Measurements from ENCODE around the gene PHF23.

Gene PHF23

DNA sequence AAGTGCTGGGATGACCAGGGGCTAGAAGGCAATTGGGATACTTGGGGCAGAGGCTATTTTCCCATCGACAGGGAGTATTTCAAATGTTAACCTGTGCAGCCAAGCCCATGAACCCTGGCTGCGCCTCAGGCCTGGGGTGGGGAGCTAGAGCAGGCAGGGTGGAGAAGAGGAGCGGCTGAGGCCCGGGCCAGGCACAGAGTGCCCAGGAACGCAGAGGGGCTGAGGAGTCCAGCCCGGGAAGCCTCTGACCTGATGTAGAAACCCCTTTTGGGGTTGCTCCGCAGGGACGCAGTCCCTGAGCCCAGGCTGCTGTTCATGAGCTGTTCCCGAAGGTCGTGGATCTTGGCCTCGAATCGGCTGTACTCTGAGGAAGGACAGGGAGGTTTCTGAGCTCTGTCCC is 43.3 kb downstream of the PHF23 start:
- TF ChIP-seq, protein P1, sequence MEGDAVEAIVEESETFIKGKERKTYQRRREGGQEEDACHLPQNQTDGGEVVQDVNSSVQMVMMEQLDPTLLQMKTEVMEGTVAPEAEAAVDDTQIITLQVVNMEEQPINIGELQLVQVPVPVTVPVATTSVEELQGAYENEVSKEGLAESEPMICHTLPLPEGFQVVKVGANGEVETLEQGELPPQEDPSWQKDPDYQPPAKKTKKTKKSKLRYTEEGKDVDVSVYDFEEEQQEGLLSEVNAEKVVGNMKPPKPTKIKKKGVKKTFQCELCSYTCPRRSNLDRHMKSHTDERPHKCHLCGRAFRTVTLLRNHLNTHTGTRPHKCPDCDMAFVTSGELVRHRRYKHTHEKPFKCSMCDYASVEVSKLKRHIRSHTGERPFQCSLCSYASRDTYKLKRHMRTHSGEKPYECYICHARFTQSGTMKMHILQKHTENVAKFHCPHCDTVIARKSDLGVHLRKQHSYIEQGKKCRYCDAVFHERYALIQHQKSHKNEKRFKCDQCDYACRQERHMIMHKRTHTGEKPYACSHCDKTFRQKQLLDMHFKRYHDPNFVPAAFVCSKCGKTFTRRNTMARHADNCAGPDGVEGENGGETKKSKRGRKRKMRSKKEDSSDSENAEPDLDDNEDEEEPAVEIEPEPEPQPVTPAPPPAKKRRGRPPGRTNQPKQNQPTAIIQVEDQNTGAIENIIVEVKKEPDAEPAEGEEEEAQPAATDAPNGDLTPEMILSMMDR (IDR thresholded peaks at IDR 0.05; ENCODE audit: control extremely low read depth, extremely low read depth, low read depth, missing control alignments) = no peak
- POLR2A ChIA-PET = no interaction called here
- CTCF ChIA-PET = interaction anchor here (1.7 to 2.5 kb wide), 2 partner anchors 12 to 19 kb away, joined by 3 to 9 read pairs; no protein-coding TSS in a partner anchor

DNA sequence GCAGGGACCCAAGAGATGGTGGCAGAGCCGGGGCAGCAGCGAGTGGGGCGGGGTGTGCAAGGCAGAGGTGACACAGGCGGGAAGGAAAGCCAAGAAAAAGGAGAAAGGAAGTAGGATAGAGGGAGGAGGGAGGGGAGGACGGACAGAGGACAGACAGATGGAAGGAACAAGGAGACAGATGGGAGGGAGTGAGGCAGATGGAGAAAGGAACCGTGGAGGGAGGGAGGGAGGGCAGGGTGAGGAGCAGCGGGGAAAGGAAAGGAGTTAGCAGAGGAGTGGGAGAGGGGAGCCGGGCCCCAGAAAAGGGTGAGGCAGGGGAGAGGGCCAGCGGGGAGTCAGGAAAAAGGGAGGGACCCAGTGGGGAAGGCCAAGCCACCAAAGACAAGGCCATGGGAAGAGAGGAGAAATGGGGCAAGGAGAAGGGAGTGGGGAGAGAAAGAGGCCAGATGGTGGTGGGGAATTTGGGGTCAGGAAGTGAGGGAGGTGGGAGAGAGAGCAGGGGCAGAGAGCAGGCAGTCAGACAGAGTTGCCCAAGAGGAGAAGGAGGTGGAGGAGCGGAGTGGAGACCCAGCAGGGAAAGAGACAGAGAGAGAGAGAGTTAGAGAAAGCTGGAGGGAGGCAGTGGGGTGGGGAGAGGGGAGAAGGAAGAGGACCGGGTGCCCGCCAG is 46.9 kb downstream of the PHF23 start:
- DNase-seq (ENCODE audit: extremely low spot score) = no peak
- ChIA-PET CTCF (no interaction called here), POLR2A (no interaction called here)
- TF ChIP-seq, protein P1 (IDR thresholded peaks at IDR 0.05; ENCODE audit: control extremely low read depth, extremely low read depth, low read depth, missing control alignments) = no peak

More for the DNA sequence above, 43.3 kb downstream of the PHF23 start:
- DNase-seq (ENCODE audit: extremely low spot score) = no peak

DNA sequence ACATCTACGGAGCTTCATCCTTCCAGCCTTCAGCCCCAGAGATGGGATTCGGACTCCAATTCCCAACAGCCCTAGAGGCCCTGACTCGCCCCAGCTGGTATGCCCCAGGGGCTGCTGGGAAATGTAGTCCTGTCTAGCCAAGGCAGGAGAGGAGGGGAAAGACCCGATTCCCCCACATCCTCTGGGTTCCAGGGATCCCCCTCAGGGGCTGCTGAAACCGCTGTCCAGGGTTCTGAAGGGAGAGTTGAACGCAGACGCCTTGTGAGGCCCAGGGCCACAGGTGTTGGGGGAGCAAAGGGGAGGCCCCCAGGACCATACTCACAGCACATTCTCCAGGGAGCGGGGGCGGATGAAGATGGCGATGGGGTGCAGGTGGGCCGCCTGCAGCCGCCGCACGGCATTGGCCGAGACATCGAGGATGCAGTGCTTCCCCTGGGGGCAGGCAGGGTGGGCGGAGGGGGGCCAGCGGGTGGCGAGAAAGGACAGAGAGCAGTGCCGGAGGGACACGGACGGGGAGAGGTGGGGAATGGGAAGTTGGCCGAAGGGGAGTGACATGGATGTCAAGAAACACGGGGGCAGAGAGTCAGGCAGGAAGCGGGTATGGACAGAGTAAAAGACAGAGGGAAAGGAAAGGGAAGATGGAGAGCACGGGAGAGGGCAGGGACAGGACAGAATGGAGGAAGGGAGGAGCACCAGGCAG is 47.5 kb downstream of the PHF23 start:
- POLR2A ChIA-PET = interaction anchor here (0.6 kb wide), 1 partner anchor 490 kb away, joined by 4 read pairs; no protein-coding TSS in a partner anchor
- CTCF ChIA-PET = interaction anchor here (1.0 to 1.1 kb wide), 3 partner anchors 13 to 34 kb away, joined by 3 to 4 read pairs (median 4); partner anchors contain the start of gene ASGR1
- TF ChIP-seq, protein P1 (IDR thresholded peaks at IDR 0.05; ENCODE audit: control extremely low read depth, extremely low read depth, low read depth, missing control alignments) = no peak
- DNase-seq (ENCODE audit: extremely low spot score) = peak; percentile 57

DNA sequence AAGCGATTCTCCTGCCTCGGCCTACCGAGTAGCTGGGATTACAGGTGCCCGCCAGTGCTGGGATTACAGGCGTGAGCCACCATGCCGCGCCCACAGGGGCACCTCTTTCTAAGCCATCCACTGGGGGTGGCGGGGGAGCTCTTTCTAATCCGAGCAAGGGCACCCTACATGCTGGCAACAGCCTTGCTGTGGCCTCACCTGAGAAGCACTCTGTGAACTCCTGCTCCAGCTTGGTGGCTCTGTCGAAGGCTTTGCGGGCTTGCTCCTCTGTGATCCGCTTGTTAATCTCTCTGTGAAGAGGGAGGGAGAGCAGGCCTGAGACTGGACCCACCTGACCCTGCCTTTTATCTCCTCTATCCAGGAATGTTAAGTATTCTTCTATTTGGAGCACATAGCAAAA is 48.2 kb downstream of the PHF23 start:
- POLR2A ChIA-PET = no interaction called here
- no peak for DNase-seq (ENCODE audit: extremely low spot score)

DNA sequence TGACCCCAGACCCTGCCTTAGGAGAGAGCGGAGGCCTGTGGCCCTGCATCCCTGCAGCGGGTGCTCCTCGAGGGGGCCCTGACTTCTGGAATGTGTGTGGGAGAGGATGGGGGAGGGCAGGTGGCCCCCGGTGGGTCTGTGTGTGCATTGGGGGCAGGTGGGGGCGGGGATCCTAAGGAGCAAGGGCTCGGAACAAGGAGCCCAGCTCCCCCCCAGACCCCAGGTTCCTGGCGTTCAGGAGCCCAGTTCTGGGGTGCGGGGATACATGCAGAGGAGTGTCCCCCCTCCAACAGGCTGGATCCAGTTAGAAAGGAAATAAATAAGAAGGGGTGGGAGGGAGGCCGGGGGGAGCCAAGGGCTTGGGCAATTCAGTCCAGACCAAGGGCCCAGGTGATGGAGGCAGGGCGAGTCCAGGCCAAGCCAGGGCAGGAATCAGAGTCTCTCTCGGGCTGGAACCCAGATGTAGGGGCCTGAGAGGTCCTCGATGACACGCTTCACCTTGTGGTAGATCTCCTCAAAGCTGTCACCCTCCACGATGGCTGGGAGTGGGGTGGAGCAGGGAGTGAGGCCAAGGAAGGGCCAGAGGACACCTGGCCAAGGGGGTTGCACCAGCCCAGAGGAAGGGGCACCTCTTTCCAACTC is 48.9 kb downstream of the PHF23 start:
- TF ChIP-seq, protein P1 (IDR thresholded peaks at IDR 0.05; ENCODE audit: control extremely low read depth, extremely low read depth, low read depth, missing control alignments) = no peak
- no peak for DNase-seq (ENCODE audit: extremely low spot score)
- ChIA-PET POLR2A (no interaction called here), CTCF (interaction anchor here (1.0 to 3.6 kb wide), 4 partner anchors 11 to 33 kb away, joined by 3 to 23 read pairs (median 4); partner anchors contain the start of gene ASGR1)

More for the DNA sequence above, 48.2 kb downstream of the PHF23 start:
- CTCF ChIA-PET = interaction anchor here (1.0 to 1.1 kb wide), 3 partner anchors 12 to 34 kb away, joined by 3 to 4 read pairs (median 4); partner anchors contain the start of gene ASGR1
- TF ChIP-seq, protein P1 (IDR thresholded peaks at IDR 0.05; ENCODE audit: control extremely low read depth, extremely low read depth, low read depth, missing control alignments) = no peak

DNA sequence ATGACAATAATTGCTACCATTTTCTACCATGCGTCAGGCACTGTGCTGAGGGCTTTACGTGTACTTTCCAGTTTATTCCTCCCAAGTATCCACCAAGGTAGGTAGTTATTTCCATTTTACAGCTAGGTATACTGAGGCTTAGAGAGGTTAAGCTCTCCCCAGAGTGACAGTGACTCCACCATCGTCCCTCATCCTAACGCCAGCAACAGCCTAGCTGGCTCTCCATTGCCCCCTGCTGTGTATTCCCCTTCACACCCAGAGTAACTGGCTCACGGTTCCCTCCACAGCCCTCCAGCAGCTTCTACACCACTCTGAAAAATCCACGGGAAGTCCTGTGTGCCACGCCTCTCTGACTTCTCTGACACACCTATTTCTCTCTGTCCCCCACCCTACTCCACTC is 53.0 kb downstream of the PHF23 start:
- DNase-seq (ENCODE audit: extremely low spot score) = no peak
- ChIA-PET CTCF (interaction anchor here (1.2 to 2.0 kb wide), 2 partner anchors 9 to 135 kb away, joined by 3 to 10 read pairs; no protein-coding TSS in a partner anchor), POLR2A (no interaction called here)
- TF ChIP-seq, protein P1 (IDR thresholded peaks at IDR 0.05; ENCODE audit: control extremely low read depth, extremely low read depth, low read depth, missing control alignments) = no peak
